GM12875 (cell line): ENCODE measurements around the gene CD200R1L.

Source experiments
- H3K4me3 ChIP-seq: one replicate; pipeline ENCODE4 v1.5.1; 2011; ENCODE audit warnings: low read depth, low read length, control low read depth
- TF ChIP-seq, protein P1 (sequence below): IDR thresholded peaks from 2 replicates; pipeline ENCODE4 v1.5.1; 2011; ENCODE audit warnings: low read depth, mild to moderate bottlenecking, control low read depth, inconsistent platforms, low read length, moderate library complexity, borderline replicate concordance; ENCODE audit not compliant: insufficient read depth

CD200R1L gene

DNA sequence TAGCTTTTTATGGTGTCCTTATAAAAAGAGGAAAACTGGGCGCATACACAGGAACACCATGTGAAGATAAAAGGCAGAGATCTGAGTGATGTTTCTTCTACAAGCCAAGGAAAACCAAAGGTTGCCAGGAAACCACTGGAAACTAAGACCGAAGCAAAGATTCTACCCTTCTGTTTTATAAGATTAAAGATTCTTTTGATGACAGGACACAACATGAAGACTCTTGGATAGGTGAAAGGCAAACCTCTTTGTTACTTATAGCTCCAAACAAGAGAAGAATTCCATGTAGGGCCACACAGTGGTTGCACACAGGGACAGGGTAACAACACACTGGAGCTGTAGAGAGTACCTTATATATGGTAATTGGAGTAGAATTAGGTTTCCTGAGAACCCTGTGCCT is at the start of gene CD200R1L:
Gene CD200R1L, minus strand, starts transcription at position 101 of the 400 bp plus-strand sequence. CDS start 17,497 bp downstream, outside the sequence.
- TF ChIP-seq, protein P1, sequence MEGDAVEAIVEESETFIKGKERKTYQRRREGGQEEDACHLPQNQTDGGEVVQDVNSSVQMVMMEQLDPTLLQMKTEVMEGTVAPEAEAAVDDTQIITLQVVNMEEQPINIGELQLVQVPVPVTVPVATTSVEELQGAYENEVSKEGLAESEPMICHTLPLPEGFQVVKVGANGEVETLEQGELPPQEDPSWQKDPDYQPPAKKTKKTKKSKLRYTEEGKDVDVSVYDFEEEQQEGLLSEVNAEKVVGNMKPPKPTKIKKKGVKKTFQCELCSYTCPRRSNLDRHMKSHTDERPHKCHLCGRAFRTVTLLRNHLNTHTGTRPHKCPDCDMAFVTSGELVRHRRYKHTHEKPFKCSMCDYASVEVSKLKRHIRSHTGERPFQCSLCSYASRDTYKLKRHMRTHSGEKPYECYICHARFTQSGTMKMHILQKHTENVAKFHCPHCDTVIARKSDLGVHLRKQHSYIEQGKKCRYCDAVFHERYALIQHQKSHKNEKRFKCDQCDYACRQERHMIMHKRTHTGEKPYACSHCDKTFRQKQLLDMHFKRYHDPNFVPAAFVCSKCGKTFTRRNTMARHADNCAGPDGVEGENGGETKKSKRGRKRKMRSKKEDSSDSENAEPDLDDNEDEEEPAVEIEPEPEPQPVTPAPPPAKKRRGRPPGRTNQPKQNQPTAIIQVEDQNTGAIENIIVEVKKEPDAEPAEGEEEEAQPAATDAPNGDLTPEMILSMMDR: no peak

DNA sequence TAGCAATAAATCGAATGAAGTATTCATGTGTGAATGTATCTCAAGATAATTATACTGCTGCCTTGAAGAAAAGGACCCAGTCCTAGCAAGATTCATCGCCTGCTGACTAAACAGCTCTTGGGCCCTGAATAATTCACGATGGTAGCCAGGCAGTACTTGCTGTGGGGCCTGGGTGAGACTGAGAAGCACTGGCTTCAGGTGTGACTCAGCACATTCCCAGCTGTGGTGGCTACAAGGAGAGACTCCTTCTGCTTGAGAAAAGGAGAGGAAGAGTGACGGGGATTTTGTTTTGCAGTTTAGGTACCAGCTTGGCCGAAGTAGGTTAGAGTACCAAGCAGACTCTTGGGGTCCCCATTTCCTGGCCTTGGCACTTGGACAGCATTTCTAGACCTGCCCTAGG is 47.6 kb upstream of the CD200R1L start:
- TF ChIP-seq, protein P1: no peak
- H3K4me3 ChIP-seq: no peak overlapping the region

More for the DNA sequence above, at the start of gene CD200R1L:
- no peak within 1 kb of the TSS for H3K4me3 ChIP-seq

- TF ChIP-seq, protein P1: no peak
- H3K4me3 ChIP-seq: no peak overlapping the region
Measured at GRCh38 chr3:112889357-112889756, 42.7 kb upstream of the CD200R1L start.

DNA sequence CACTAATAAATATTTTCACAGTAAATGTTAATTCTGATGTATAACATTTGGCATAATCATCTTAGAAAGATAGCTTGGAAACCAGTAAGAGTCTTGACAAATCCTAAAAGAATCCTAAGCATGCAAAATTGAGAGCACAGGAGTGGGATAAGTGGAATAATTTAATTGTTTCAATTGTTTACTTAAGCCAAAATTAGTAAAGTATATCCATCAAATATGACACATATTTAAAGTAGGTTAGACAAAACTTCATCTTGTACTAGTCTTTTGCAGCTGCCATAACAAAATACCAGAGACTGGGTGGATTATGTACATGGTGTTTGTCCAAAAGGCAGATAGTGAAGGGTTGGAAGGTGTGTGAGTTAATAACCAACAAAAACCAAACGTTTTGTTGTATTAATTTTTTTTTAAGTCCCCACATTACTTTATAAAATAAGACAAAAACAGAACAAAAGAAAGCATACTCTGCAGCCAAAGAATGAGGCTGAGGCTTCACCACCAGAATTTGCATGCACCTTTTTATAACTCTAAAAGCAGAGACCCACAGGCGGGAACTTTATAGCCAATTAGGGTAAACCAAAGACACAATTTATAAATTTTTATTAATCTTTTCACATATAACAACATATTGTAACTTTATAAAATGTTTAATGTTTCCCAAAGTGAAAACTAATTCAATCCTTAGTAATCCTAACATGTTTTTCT is 41.9 kb upstream of the CD200R1L start:
- TF ChIP-seq, protein P1: no peak
- no peak overlapping the region for H3K4me3 ChIP-seq

DNA sequence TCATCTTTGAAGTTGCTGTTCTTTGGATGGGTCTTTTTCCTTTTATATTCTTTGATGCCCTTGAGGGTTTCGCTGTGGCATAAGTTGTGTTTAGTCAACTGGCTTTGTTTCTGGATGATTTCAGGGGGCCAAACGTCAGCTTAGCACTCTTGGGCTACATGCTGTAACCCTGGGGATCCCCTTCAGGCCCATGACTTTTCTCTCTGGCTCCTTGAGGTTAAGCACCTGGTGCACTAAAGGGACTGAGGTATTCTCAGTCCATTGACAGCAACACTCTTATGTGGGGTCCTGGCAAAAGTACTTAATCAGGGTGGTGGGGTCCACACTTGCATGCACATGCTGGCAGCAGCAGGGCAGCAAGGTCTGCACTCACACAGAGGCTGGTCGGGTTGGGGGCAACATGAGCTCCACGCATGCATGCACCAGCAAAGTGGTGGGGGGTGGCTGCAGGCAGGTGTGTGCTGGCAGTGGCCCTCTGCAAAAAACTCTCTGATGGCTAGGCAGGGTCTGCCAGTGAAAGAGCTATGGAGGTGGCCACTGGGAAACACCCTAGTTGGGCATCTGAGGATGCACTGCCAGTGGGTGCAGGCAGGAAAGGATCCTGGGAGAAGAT is 38.1 kb upstream of the CD200R1L start:
- H3K4me3 ChIP-seq: no peak overlapping the region
- TF ChIP-seq, protein P1: no peak

DNA sequence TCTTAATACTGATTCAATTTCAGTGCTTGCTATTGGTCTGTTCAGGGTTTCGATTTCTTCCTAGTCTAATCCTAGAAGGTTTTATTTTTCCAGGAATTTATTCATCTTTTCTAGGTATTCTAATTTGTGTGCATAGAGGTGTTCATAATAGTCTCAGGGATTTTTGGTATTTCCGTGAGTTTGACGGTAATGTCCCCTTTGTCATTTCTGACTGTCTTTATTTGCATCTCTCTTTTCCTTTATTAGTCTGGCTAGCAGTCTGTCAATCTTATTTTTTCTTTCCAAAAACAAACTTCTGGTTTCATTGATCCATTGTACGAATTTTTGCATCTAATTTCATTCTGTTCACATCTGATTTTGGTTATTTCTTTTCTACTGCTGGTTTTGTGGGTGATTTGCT is 35.2 kb upstream of the CD200R1L start:
- H3K4me3 ChIP-seq: no peak overlapping the region
- TF ChIP-seq, protein P1: no peak

GRCh38 chr3:112875561-112875960 is 28.9 kb upstream of the CD200R1L start:
- no peak overlapping the region for H3K4me3 ChIP-seq
- TF ChIP-seq, protein P1: no peak
